Loucy (cell line): ENCODE data around the gene ASCC1.

ENCODE experiments used
- EZH2phosphoT487 ChIP-seq: fragments of 200-600 bp; IDR thresholded peaks from 2 replicates; pipeline ENCODE4 v1.6.1; 2018; ENCODE audit warnings: antibody characterized with exemption, mild to moderate bottlenecking, moderate library complexity, borderline replicate concordance
- TF ChIP-seq, protein P1 (sequence below): fragments of 200-600 bp; sonication (generic); conservative IDR thresholded peaks from 2 replicates; pipeline ENCODE4 v1.5.1; 2014; ENCODE audit warnings: mild to moderate bottlenecking, antibody characterized with exemption, low read length

- TF ChIP-seq, protein P1, sequence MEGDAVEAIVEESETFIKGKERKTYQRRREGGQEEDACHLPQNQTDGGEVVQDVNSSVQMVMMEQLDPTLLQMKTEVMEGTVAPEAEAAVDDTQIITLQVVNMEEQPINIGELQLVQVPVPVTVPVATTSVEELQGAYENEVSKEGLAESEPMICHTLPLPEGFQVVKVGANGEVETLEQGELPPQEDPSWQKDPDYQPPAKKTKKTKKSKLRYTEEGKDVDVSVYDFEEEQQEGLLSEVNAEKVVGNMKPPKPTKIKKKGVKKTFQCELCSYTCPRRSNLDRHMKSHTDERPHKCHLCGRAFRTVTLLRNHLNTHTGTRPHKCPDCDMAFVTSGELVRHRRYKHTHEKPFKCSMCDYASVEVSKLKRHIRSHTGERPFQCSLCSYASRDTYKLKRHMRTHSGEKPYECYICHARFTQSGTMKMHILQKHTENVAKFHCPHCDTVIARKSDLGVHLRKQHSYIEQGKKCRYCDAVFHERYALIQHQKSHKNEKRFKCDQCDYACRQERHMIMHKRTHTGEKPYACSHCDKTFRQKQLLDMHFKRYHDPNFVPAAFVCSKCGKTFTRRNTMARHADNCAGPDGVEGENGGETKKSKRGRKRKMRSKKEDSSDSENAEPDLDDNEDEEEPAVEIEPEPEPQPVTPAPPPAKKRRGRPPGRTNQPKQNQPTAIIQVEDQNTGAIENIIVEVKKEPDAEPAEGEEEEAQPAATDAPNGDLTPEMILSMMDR: no peak
- TF ChIP-seq EZH2phosphoT487: no peak
Observed at GRCh38 chr10:72109636-72110157, 106.4 kb downstream of the ASCC1 start.
